ENCODE measurements around the gene C2CD2.

C2CD2 gene

DNA sequence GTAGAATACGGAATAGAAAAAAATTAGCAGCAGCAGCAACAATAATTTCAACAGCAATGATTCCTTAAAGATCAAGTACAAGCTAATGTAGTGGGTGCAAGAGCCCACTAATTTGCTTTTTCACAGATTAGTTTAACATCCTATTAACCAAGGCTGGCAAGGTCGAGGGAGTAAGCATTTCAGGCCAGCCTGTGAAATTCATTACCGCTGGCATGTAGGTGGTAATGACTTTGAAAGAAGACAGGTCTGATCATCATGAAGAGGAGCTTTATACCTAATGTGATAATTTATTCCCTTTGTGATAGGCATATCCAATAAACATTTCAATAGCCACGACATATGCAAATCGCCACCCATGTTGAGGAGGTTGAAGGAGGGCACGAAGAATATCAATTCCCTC lies 63.5 kb downstream of the C2CD2 start:
- DNase-seq (ENCODE audit: low read depth in 2 of 2, low spot score in 1 of 2), result no peak

DNA sequence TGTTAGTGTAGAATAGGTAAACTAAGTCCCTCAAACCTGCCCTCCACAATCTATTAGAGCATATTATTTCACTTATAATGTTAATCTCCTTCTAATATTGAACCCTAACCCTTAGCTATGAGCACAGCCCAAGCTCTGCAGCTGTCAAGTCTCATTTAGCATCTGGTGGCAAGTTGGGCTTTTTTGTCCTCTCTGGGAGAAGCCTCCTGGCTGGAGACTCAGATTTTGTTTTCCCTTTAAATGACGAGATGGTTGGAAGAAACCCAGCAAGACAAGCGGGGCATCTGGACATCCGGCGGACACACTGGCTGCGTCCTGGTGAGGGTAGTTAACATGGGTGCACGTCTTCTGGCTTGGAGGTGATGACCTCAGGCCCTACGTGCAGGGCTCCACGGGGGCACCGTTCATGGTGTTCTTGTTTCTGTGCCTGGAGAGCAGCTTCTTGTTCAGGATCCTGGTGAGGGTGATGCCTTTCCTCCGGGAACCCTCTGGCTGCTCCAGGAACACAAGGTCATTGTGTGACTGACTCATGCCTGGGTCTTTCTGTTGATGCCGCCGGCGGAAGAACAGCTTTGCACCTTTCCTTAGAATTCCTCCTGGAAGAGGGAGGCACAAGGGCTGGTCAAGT lies 65.0 kb downstream of the C2CD2 start:
- DNase-seq (ENCODE audit: low read depth in 2 of 2, low spot score in 1 of 2), result no peak

DNA sequence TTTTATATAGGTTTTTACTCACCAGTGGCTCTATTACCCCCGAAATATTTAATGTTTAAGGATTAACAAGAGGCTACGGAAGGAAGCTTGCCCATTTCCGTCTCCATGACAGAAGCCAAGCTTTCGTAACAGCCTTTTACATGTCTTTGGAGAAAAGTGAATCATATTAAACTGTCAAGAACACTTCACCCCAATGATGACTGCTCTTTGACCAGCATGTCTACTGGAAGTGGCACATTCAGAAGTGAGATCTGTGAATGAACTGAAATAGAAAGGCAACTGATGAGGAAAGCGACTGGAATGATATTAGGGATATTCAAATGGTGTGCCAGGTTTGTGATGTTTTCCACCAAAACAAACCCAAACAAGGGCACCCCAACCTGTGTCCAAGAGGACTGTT lies 66.2 kb downstream of the C2CD2 start:
- DNase-seq (ENCODE audit: low read depth in 2 of 2, low spot score in 1 of 2), result no peak

DNA sequence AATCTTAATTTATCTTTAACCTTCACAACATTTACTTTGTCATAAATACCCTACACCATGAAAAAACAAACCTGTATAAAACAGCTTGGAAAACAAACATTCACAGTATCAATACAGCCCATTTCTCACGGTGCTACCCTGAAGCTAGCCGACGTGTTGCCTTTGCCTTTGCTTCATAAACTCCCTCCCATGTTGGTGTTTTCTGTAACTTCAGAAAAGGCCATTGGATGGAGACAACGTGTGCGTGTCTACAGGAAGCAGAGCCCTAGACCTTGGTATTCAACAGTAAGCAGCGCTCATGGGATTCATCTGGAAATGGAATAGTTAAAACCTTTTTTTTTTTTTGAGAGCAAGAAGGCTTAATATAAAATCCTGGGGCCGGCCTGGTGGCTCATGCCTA lies 67.5 kb downstream of the C2CD2 start:
- no peak for DNase-seq (ENCODE audit: low read depth in 2 of 2, low spot score in 1 of 2)

DNA sequence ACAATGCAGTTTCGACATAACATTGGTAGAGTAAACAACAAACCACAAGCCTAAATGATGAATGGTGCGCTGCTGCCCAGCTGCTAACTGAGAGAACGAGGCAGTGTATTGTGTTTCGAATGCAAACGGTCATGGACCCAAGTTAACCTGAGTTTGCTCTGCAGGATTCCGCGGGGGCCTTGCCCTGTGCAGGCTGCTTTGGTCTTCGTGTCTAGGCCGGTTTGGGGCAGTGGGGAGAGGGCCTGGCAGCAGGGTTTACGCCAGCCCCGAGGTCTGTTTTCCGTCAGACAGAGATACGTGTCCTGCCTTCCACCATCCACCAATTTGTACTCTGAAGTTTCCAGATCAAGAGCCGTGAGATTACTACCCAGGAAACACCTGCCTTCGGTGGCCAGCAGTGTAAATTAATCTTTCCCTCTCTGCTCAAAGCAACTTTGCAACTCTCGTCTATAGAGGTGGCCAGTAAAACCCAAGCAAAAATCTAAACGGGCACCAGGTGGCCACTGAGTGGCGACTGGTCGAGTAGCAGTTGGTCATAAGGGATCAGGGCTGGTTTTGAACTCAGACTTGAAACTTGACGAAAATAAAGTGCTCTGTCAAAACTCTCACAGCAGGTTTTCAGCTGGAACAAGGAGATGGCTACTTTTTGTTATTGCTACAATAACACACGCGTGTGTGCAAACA lies 68.3 kb downstream of the C2CD2 start:
- no peak for DNase-seq (ENCODE audit: low read depth in 2 of 2, low spot score in 1 of 2)

DNA sequence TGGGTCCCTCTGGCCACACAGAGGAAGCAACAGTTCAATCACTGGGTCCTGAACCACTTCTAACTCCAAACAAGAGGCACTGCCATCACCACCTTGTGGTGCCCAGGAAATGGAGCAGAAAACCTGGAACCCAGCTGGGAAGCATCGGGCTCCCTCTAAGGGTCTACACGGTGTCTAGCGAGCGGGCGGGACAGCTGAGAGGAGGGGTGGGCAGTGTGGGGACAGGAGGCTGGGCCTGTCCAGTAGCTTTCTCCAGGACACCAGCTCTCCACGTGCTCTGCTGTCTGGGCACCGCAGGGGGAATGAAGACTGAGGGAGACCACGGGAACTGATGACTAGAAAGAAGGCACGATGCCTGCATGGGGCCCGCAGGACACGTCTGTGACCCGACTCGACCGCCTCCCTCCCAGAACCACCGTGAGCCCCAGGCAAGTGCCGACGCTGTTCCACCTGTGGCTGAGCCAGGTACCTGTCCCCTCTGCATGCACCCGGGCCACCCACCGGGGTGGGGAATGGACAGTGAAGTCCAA lies 69.3 kb downstream of the C2CD2 start:
- no peak for DNase-seq (ENCODE audit: low read depth in 2 of 2, low spot score in 1 of 2)

DNA sequence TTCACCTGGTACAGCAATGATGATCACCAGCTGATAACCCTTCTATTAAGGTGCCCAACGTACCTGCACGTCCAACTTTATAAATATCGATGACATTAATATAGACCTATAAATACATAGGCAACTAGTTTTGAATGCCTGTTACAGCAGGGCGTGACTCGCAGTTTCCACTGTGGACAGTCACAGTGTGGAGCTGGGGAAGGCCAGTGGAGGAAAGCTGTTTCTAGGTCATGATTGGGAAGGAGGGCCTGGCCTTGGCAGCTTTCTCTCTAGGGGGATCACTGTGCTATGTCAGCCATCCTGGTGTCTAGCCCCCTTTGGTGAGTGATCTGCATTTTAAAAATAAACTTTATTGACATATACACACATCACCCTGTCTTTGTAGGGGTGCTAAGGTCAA lies 70.2 kb downstream of the C2CD2 start:
- no peak for DNase-seq (ENCODE audit: low read depth in 2 of 2, low spot score in 1 of 2)

DNA sequence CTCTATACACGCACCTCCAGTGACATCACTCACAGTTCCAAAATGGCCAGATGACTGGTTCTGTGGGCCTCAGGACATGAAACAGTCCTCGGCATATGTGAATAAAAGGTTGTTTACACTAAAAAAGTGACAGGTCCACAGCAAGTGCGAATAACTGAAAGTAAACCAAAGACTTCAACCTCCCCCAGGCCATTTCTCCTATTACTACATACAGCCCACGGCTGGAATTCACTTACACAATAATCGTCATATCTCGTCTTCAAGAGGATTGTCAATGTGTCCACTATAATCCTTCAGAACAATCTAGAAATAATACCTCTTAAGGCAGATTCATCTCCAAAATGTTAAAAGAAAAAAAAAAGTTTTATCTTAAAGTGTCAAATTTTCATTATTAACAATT lies 72.8 kb downstream of the C2CD2 start:
- DNase-seq (ENCODE audit: low read depth in 2 of 2, low spot score in 1 of 2), result no peak

DNA sequence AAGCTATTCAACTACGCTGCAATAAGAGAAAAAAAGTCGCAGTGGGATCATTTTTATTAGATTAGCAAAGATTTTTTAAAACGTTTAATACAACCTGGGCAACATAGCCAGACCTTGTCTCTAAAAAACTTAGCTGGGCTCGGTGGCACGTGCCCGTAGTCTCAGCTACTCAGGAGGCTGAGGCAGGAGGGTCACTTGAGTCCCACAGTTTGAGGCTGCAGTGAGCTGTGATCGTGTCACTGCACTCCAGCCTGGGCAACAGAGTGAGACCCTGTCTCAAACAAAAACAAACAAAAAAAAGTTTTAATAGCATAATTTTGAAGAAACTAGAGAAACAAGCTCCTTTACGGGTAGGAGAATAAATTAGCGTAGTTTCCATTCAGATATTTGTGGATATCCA lies 73.7 kb downstream of the C2CD2 start:
- no peak for DNase-seq (ENCODE audit: low read depth in 2 of 2, low spot score in 1 of 2)

DNA sequence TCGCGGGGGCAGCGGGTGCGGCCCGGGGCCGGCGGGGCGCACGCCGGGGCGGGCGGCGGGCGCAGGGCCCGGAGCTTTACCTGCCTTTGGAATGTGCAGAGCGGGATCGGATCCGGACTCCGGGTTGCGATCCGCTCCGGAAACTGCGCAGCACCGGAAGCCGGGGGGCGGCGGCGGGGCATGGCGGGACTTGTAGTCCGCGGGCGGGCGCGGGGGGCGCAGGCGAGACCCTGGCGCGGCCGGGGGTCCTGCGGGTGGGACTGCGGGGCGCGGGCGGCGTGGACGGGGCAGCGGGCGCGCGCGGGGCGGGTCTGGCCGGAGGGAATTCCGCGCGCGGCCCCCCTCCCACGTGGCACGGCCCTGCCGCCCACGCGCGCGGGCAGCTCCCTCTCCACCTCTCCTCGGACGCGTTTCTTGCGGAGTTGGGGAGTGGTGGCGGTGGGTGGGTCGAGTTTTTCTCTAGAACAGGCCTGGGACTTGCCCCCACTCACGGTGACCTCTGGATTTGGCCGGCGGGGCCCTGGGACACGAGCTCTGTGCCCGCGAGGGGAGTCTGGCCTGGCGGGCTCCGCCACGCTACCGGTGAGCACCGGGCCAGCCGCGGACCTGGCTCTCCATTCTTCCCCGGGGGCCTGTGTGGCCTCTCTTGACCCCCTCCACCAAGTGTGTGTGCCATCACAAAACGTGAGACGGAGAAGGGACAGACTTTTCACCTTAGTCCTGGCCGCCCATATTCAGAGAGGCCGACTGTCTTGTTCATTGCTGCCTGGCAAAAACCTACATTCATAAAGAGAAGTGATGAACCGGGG lies 74.4 kb downstream of the C2CD2 start, which contains the start of gene PRDM15:
PRDM15 (minus strand) TSS at position 155 of the 809 bp plus-strand sequence. CDS start 18,981 bp downstream, outside the sequence.
- DNase-seq (ENCODE audit: low read depth in 2 of 2, low spot score in 1 of 2), result peak; percentile 63 to 70

DNA sequence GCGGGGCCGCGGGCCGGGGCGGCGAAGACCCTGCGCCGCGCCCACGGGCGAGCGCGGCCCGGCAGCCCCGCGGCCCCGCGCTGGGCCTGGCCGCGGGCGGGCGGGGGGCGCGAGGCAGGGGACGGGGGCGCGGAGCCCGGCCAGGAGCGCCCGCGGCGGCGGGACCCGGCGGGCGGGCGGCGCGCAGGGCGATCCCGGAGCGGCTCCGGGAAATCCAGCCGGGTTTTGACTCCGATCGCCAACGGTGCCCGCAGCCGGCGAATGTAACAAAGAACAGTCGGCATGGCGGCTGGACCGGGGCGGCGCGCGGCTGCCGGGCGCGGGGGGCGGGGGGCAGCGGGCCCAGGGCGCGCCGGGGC lies 75.0 kb downstream of the C2CD2 start:
- DNase-seq (ENCODE audit: low read depth in 2 of 2, low spot score in 1 of 2), result peak; percentile 43 to 62

DNA sequence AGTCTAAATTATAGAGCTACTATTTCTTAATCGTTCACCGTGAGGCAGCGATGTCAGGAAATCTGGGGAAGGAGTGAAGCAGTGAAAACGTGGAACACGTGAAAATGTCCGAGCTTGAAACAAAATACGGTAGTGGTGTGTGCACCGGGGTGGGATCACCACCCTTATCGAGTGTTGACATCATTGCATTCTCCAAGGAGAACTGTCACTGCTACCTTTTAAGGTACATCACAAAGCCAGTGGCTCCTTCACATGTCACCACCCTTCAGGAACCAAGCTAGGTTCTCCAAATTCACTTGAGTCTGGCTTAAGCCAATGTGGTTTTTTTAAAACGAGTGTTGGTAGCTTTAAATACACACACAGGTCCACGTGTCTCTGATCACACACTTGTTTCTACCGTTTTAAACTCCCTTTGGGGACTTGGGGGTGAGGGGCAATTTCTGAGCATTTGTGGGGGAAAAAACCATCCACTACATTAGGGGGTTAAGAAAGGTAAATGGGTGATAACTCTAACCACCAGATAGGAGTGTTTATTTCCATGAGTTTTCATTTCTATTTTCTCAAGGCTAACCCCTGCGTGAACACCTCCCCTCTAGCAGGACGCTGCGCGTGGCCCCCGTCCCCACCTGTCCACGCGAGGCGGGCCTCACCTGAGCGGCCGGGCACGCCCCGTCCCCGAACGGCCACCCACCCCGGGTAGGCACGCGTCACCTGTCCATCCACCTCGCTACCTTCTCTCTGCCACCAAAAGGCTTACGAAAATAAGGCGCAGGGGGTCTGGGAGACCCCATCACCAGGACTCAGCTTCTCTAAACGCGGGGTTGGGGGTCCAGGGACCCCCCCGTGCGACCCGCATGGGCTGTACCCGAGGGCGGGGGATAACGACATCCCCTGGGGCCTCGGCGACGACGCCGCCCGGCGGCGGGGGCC lies 75.7 kb downstream of the C2CD2 start:
- peak in 1 of 2 donors; percentile 11 for DNase-seq (ENCODE audit: low read depth in 2 of 2, low spot score in 1 of 2)

DNA sequence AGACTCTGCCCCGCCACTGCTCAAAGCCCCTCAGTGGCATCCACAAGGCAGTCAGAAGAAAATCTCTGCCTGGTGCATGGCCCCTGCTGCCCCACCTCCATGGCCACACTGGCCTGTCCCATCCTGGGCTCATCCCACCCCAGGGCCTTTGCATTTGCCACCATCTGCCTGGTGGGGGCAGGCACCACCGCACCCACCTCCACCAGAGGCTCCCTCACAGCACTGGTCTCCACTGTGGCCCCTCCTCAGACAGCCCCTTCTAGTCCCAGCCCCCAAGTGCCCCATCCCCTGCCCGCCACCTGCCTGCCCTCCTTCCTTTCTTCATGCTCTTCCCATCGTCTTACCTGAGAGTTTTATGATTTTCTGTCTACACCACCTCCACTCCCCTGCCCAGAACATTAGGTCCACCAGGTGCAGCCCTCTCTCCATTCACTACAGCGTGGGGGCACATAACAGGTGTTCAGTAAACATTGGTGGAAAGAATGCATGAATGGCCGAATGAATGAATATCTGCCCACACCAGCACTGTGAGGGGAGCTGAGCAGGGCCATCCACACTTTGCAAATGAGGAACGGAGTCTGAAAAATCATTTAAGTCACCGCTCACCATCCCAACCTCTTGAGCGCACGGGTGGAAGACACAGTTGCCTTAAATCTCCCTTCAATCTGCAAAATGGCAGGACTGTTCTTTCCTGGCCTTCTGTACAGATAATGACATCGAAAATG lies 76.7 kb downstream of the C2CD2 start:
- no peak for DNase-seq (ENCODE audit: low read depth in 2 of 2, low spot score in 1 of 2)

DNA sequence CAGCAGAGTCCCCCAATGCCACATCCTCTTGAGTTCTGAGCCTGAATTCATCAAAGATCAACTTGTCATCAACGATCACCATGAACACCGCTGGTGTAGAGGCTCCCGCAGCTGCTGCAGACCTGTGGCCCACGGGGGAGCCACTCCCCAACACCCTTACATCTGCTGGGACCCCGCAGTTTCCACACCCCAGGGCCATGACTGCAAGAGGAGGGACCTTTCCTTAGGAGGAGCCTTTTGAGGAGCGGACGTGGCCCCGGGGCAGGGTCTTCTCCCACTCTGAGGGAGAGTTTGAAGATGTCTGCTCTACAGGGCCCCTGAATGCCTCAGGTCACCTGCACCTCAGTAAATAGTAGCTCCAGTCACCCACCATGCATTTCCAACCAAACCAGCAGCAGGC lies 77.4 kb downstream of the C2CD2 start:
- no peak for DNase-seq (ENCODE audit: low read depth in 2 of 2, low spot score in 1 of 2)

DNA sequence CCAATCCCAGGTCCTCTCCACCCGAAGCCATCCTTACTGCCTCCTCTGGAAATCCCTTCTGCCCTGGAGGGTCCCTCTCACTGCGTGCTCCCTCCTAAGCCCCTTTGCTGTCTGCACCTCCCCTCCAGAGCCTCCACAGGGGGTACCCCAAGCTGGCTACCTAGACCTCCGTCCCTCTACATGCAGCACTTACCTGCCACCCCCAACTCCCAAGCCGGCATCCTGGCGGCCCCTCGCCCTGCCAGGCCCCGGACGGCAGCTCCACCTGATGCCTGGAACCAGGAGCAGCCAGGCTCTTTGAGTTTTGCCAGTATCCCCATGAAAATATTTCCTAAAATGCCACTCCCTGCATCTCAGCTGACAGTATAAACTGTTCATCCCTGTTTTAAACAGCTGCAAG lies 78.7 kb downstream of the C2CD2 start:
- DNase-seq (ENCODE audit: low read depth in 2 of 2, low spot score in 1 of 2), result no peak

DNA sequence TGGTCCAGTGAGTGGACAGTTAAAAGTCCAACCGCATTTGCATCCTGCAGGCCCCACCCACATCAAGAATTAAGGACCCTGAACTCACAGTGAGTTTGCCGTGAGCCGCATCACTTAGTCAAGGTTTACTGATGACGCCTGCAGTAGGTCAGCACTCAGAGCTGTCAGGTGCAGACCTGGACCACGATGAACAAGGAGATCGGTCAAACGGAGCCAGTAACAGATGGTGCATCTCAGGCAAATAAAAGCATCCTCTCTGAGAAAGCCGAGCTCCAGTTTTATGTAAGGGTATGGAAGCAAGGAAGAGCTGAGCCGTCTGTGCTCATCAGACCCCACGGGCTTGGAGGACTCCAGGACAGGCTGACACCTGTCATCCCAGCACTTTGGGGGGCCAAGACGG lies 79.2 kb downstream of the C2CD2 start:
- DNase-seq (ENCODE audit: low read depth in 2 of 2, low spot score in 1 of 2), result no peak

DNA sequence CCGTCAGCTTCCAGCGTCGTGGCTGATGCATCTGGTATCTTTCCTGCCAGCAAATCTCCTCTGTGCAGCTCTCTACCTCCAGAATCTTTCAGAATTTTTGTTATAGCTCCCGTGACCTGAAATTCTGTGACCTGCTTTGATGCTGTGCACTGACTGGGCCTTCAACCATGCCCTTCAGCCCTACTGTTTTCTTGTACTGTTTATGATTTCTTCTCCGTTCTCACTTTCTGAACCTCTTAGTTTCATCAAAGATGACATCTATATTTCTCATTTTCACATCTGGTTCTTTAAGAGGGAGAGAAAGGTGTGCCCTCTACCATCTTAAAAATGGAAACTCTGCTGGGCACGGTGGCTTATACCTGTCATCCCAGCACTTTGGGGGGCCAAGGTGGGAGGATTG lies 80.4 kb downstream of the C2CD2 start:
- no peak for DNase-seq (ENCODE audit: low read depth in 2 of 2, low spot score in 1 of 2)

DNA sequence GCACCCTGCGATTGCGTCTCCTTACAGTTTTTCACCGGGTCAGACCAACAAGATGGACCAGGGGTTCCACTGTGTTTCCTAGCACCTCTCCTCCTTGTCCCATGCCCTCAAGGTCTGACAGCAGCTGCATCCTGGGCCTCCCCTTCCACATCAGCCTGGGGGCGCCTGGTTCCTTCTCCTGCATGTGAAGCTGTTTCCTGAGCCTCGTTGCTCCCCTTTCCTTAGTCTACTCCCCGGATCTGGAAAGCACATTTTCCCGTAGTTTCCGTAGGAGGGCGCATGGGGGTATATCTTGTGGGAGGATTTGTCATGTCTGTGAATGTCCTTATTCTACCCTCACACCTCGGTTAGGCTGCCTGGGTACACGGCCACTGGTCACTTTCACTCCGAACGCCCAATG lies 80.8 kb downstream of the C2CD2 start:
- DNase-seq (ENCODE audit: low read depth in 2 of 2, low spot score in 1 of 2), result no peak

DNA sequence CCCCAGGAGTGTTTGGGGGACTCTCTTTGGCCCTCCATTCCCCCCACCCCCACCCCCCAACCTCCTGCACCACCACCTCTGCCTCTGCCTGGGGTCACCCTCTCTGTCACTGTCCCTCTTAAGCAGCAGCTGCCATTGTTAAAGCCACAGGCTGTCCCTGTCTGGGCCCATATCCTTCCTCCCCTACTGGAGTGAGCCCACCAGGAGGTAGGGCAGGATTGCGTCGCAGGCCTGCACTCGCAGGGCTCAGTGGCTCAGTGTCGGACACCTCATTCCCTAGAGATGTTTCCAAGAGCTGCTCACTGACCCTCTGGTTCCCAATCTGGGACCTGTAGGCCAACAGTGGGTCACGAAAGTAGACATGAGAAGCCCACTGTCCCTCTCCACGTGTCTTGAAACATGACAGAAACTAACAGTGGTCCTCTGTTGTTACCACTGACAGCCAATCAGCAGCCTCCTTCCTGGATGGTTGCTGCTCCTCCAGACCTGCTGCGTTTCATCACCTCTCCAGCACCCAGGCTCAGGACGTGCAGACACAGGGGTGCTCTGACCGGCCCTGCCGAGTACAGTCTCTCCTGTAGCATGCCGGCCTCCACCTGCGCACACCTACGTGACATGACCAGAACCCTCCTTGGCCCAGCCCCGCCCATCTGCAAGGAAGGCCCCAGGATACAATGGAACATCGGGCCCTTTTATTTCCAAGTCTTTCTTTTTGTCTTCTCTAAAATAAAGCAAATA lies 82.4 kb downstream of the C2CD2 start:
- DNase-seq (ENCODE audit: low read depth in 2 of 2, low spot score in 1 of 2), result no peak

DNA sequence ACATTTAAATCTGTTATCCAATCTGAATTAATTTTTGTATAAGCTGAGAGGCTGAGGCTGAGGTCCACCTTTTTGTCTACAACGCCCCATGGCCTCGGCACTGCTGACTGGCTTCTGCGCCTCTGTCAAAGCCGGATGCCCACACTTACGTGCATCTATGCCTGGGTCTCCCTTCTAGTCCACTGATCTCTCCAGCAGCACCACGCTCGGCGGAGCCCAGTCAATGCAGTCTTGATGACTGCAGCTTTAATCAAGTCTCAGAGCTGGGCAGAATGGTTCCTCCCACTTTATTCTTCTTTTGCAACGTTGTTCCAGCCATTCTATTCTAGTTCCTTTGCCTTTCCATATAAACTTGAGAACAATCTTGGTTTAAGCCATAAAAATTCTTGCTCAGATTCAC lies 84.0 kb downstream of the C2CD2 start:
- DNase-seq (ENCODE audit: low read depth in 2 of 2, low spot score in 1 of 2), result no peak
